RWPE2 (cell line): ENCODE measurements around the gene TGM2.

ENCODE experiments used
- ATAC-seq: fragments of 200-7000 bp; cut with Tn5 transposase; 3 replicates; pipeline ENCODE4 v1.9.1; 2021; ENCODE audit warnings: low read depth
- DNase-seq: peaks from one replicate; pipeline ENCODE4 v3.0.0-alpha.2; 2020; ENCODE audit warnings: low spot score
- H3K27ac ChIP-seq: fragments of 450-650 bp; 2 replicates; pipeline ENCODE4 v1.5.1; 2017; ENCODE audit warnings: mild to moderate bottlenecking; ENCODE audit not compliant: poor library complexity, severe bottlenecking
- H3K27me3 ChIP-seq: fragments of 250-450 bp; sonication (Bioruptor Pico); 2 replicates; pipeline ENCODE4 v1.5.1; 2021; ENCODE audit warnings: mild to moderate bottlenecking, moderate library complexity; ENCODE audit not compliant: insufficient read depth, poor library complexity, severe bottlenecking
- H3K36me3 ChIP-seq: fragments of 250-450 bp; sonication (Bioruptor Pico); 2 replicates; pipeline ENCODE4 v1.5.1; 2020; ENCODE audit warnings: low read depth, mild to moderate bottlenecking, moderate library complexity
- H3K4me1 ChIP-seq: fragments of 250-450 bp; sonication (Bioruptor Pico); 2 replicates; pipeline ENCODE4 v1.5.1; 2021; ENCODE audit warnings: mild to moderate bottlenecking, moderate library complexity; ENCODE audit not compliant: insufficient read depth, poor library complexity, severe bottlenecking
- H3K4me3 ChIP-seq: fragments of 250-450 bp; sonication (Bioruptor Pico); 2 replicates; pipeline ENCODE4 v1.5.1; 2021; ENCODE audit warnings: mild to moderate bottlenecking, moderate library complexity; ENCODE audit not compliant: severe bottlenecking
- H3K9me3 ChIP-seq: fragments of 250-450 bp; sonication (Bioruptor Pico); 2 replicates; pipeline ENCODE4 v1.5.1; 2021; ENCODE audit warnings: mild to moderate bottlenecking, moderate library complexity; ENCODE audit not compliant: severe bottlenecking
- CTCF ChIP-seq: fragments of 450-650 bp; IDR thresholded peaks from one replicate; pipeline ENCODE4 v1.5.1; 2017; ENCODE audit warnings: mild to moderate bottlenecking, moderate library complexity; ENCODE audit not compliant: poor library complexity, severe bottlenecking

The TGM2 gene

GRCh38 chr20:38111366-38112232 is 53.5 kb downstream of the TGM2 start:
- peak overlapping the region; percentile 88 for H3K27ac ChIP-seq
- DNase-seq (peak; percentile 51), ATAC-seq (no peak)
- no peaks in the 10 kb centered on the region for H3K9me3 ChIP-seq
- H3K27me3 ChIP-seq: no peaks in the 10 kb centered on the region
- H3K4me3 ChIP-seq: no peak overlapping the region
- H3K36me3 ChIP-seq: no peaks in the 10 kb centered on the region
- no peak for TF ChIP-seq CTCF
- peaks cover 40% of the 10 kb centered on the region for H3K4me1 ChIP-seq

GRCh38 chr20:38110525-38111178 is 54.4 kb downstream of the TGM2 start:
- DNase-seq (peak; percentile 66), ATAC-seq (no peak)
- Histone ChIP-seq H3K27ac (peak overlapping the region; percentile 88), H3K27me3 (no peaks in the 10 kb centered on the region), H3K4me3 (no peak overlapping the region), H3K36me3 (no peaks in the 10 kb centered on the region), H3K4me1 (peaks cover 35% of the 10 kb centered on the region), H3K9me3 (no peaks in the 10 kb centered on the region)
- TF ChIP-seq CTCF: no peak

GRCh38 chr20:38109591-38110524 is 55.2 kb downstream of the TGM2 start:
- Histone ChIP-seq H3K36me3 (no peaks in the 10 kb centered on the region), H3K27ac (peak overlapping the region; percentile 88), H3K27me3 (no peaks in the 10 kb centered on the region), H3K4me3 (no peak overlapping the region), H3K4me1 (peaks cover 35% of the 10 kb centered on the region), H3K9me3 (no peaks in the 10 kb centered on the region)
- ATAC-seq: peak; percentile 90
- DNase-seq: peak; percentile 99
- TF ChIP-seq CTCF: no peak

DNA sequence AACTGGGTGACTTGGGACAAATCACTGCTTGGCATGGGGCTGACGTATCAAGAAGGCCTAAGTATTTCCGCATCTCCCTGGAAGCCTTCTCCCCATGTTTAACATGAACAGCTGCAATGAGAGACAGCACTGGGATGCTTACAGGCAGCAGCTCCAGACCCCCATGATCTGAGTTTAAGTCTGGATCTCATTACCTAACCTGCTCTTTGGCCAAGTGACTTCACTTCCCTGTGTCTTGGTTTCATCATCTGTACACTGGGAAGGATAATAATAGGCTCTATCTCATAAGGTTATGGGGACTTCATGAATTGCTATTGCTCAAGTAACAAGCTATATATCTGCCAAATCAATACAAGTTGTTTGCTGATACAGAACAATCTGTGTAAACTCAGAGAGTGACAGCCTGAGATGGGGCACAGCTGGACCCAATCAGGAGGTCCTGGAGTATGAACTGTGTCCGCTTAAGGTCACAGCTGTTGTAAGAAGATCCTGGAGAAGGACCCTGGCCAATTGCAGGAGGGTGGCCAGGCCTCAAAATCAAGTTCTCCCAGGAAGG is 56.0 kb downstream of the TGM2 start:
- H3K27ac ChIP-seq: peak overlapping the region; percentile 88
- peaks cover 34% of the 10 kb centered on the region for H3K4me1 ChIP-seq

More for the DNA sequence above, 56.0 kb downstream of the TGM2 start:
- no peak overlapping the region for H3K4me3 ChIP-seq
- ATAC-seq: no peak
- no peaks in the 10 kb centered on the region for H3K9me3 ChIP-seq
- no peak for TF ChIP-seq CTCF
- peak; percentile 42 for DNase-seq
- no peaks in the 10 kb centered on the region for H3K36me3 ChIP-seq
- no peaks in the 10 kb centered on the region for H3K27me3 ChIP-seq
